Parathyroid adenoma (tissue), 2 donors: Measurements from ENCODE around the gene KPNB1.
A peak's percentile ranks its signal among the peaks of the same experiment; 100 is the strongest.

Source experiments
- H2AFZ ChIP-seq: fragments of 300-600 bp; sonication (generic); one replicate; pipeline ENCODE4 v1.7.0; 2017; ENCODE audit warnings: antibody characterized with exemption, mild to moderate bottlenecking
- H3K27ac ChIP-seq: fragments of 300-600 bp; sonication (generic); one replicate; pipeline ENCODE4 v1.7.0; 2017
- H3K27me3 ChIP-seq: fragments of 300-600 bp; sonication (generic); one replicate; pipeline ENCODE4 v1.7.0; 2017; ENCODE audit warnings: low read length; ENCODE audit not compliant: control insufficient read depth, insufficient read depth
- H3K36me3 ChIP-seq: fragments of 300-600 bp; sonication (generic); one replicate; pipeline ENCODE4 v1.7.0; 2017; ENCODE audit warnings: low read length; ENCODE audit not compliant: control insufficient read depth, insufficient read depth
- H3K4me1 ChIP-seq: fragments of 300-600 bp; sonication (generic); one replicate; pipeline ENCODE4 v1.7.0; 2017; ENCODE audit warnings: control low read depth
- H3K4me2 ChIP-seq: fragments of 300-600 bp; sonication (generic); one replicate; pipeline ENCODE4 v1.7.0; 2017; ENCODE audit warnings: low read length
- H3K4me3 ChIP-seq: fragments of 300-600 bp; sonication (generic); one replicate; pipeline ENCODE4 v1.7.0; 2017; ENCODE audit warnings: low read depth, low read length
- H3K79me2 ChIP-seq: fragments of 300-600 bp; sonication (generic); one replicate; pipeline ENCODE4 v1.7.0; 2017; ENCODE audit warnings: control low read depth
- H3K9ac ChIP-seq: fragments of 300-600 bp; sonication (generic); one replicate; pipeline ENCODE4 v1.7.0; 2017; ENCODE audit warnings: mild to moderate bottlenecking
- H3K9me3 ChIP-seq: fragments of 300-600 bp; sonication (generic); one replicate; pipeline ENCODE4 v1.7.0; 2017; ENCODE audit warnings: low read length; ENCODE audit not compliant: control insufficient read depth
- TF ChIP-seq, protein P1 (sequence below): fragments of 300-600 bp; sonication (generic); IDR thresholded peaks from one replicate; pipeline ENCODE4 v1.7.0; 2017; ENCODE audit warnings: antibody characterized with exemption, mild to moderate bottlenecking
- donor health status: primary hyperparathyroidism.

KPNB1 gene

DNA sequence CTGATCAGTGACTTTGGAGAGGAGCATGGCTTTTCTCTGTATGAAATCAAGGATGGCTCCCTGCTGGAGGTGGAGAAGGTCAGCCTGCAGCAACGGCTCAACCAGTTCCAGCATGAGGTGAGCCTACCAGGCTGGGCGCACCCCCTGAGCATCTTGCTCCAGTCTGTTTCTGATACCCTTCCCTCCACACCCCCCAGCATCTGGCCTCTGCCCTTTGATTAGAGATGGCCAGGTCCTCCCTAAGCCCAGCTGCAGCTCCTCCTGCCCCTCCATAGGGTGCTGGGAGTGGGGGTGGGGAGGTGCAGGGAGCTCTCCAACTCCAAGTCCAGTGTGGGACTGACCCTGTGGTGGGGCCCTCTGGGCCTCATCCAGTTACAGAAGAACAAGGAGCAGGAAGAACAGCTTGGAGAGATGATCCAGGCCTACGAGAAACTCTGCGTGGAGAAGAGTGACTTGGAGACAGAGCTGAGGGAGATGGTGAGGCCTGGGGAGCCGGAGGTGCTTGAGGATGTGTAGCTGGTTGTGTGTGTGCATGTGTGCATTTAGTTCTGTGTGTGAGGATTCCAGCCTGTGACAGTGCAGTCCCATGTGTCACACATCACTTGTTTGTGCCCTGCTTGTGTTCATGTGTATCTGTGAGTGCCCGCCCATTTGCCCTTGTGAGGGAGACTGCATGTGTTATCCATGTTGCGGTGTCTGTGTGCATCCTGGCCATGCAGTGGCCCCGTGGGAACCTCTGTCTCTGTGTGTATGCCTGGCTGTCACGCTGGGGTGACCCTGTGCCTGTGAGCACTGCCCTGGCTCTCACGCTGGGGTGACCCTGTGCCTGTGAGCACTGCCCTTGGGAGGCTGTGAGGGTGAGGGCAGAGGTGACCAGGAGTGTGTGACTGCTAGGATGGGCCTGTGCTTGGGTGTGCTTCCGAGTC, 47.3 kb downstream of the KPNB1 start:
- H3K79me2 ChIP-seq: peaks cover 3% of the 10 kb centered on the region
- H3K36me3 ChIP-seq: no peaks in the 10 kb centered on the region
- no peak overlapping the region for H2AFZ ChIP-seq
- H3K27ac ChIP-seq: no peak overlapping the region
- H3K4me1 ChIP-seq: peaks cover 7% of the 10 kb centered on the region
- TF ChIP-seq, protein P1, sequence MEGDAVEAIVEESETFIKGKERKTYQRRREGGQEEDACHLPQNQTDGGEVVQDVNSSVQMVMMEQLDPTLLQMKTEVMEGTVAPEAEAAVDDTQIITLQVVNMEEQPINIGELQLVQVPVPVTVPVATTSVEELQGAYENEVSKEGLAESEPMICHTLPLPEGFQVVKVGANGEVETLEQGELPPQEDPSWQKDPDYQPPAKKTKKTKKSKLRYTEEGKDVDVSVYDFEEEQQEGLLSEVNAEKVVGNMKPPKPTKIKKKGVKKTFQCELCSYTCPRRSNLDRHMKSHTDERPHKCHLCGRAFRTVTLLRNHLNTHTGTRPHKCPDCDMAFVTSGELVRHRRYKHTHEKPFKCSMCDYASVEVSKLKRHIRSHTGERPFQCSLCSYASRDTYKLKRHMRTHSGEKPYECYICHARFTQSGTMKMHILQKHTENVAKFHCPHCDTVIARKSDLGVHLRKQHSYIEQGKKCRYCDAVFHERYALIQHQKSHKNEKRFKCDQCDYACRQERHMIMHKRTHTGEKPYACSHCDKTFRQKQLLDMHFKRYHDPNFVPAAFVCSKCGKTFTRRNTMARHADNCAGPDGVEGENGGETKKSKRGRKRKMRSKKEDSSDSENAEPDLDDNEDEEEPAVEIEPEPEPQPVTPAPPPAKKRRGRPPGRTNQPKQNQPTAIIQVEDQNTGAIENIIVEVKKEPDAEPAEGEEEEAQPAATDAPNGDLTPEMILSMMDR: no peak
- no peak overlapping the region for H3K9ac ChIP-seq
- no peak overlapping the region for H3K4me2 ChIP-seq
- no peaks in the 10 kb centered on the region for H3K9me3 ChIP-seq
- no peak overlapping the region for H3K4me3 ChIP-seq
- H3K27me3 ChIP-seq: no peaks in the 10 kb centered on the region

DNA sequence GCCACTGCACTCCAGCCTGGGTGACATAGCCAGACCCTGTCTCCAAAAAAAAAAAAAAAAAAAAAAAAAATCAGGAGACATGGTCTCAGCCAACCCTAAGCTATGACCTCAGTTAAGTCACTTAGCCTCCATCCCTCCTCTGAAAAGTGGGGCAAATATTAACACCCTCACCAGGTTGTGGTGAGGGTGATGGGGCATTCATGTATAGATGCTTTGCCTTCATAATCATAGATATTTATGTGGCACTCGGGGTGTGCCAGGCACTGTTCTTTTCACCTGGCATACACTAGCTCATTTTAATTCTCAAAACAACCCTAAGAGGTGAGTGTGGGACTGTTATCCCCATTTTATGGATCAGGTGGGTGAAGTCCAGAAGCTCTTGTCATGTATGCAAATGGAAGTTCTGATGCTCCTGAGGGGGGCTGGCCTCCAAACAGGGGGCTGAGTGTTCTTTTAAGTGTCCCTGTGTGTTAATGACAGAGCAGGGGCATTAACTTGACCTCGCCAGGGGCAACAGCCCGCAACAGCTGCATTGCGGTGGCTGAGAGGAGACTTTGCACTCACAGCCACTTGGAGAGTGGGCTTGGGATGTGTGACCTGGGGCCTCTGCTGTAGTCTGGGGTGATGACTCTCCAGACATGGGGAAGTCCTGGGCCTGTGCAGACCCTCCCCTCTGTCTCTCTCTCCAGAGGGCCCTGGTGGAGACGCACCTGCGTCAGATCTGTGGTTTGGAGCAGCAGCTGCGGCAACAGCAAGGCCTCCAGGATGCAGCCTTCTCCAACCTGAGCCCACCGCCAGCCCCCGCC, 48.4 kb downstream of the KPNB1 start:
- Histone ChIP-seq H3K4me2 (no peak overlapping the region), H3K9me3 (no peaks in the 10 kb centered on the region), H2AFZ (no peak overlapping the region), H3K9ac (no peak overlapping the region), H3K36me3 (no peaks in the 10 kb centered on the region), H3K27me3 (no peaks in the 10 kb centered on the region), H3K27ac (no peak overlapping the region), H3K79me2 (no peaks in the 10 kb centered on the region), H3K4me3 (no peak overlapping the region), H3K4me1 (peaks cover 4% of the 10 kb centered on the region)
- TF ChIP-seq, protein P1: no peak

DNA sequence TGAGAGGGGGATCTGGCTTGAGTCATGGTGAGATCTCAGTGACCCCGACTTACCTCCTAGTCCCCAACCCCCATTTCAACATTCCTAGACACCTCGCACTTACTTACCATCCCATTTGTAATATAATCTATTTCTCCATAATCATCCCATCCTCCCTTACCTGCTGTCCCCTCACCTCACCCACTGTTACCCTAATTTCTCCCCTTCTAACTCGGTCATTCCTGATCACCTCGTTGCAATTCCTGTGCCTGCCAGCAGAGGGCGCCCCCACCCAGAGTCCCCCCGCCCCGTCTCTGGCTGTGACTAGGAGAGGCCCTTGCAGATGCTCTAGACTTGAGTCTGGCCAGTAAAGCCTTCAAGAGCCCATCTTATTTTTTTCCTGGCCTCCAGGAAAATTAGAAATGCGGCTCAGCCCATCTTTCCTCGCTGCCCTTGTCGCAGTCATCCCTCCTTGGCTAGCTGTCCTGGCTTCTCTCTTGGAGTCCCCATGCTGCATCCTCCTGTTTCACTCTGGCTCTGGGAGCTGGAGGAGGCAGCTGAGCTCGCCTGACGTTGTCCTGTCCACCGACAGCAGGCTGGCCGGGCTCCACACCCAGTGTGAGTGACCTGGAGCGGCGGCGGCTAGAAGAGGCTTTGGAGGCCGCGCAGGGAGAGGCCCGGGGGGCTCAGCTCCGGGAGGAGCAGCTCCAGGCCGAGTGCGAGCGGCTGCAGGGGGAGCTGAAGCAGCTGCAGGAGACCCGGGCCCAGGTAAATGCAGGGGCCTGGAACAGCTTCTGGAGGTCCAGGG, 49.2 kb downstream of the KPNB1 start:
- TF ChIP-seq, protein P1: peak; percentile 99
- Histone ChIP-seq H3K27ac (no peak overlapping the region), H3K4me3 (no peak overlapping the region), H3K79me2 (no peaks in the 10 kb centered on the region), H3K27me3 (no peaks in the 10 kb centered on the region), H3K36me3 (no peaks in the 10 kb centered on the region), H3K9me3 (no peaks in the 10 kb centered on the region), H2AFZ (no peak overlapping the region), H3K9ac (no peak overlapping the region), H3K4me1 (no peaks in the 10 kb centered on the region), H3K4me2 (no peak overlapping the region)

DNA sequence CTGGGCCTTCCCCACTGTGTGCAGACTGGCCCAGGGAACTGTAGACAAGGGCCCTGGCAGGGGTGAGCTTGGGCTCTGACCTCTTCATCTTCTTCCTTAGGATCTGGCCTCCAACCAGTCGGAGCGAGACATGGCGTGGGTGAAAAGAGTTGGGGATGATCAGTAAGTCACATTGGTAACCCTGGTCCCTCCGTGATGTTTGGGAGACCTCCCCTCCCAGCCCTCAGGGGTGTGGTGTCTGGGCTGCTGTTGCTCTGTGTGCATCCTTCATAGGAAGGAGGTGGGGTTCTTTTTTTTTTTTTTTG, 49.8 kb downstream of the KPNB1 start:
- Histone ChIP-seq H3K36me3 (no peaks in the 10 kb centered on the region), H3K9ac (no peak overlapping the region), H3K4me3 (no peak overlapping the region), H3K4me1 (no peaks in the 10 kb centered on the region), H3K27ac (no peak overlapping the region), H3K27me3 (no peaks in the 10 kb centered on the region), H3K79me2 (no peaks in the 10 kb centered on the region), H3K9me3 (no peaks in the 10 kb centered on the region), H2AFZ (no peak overlapping the region), H3K4me2 (no peak overlapping the region)
- TF ChIP-seq, protein P1: no peak
